ENCODE data around the gene CDK3.

CDK3 gene

GRCh38 chr17:76000016-76000754, 470 bp upstream of the CDK3 start:
- H2AFZ ChIP-seq (ENCODE audit: low read length): no peak overlapping the region
- no peak overlapping the region for H3K27ac ChIP-seq (ENCODE audit: low read length)
- no peak overlapping the region for H3K9ac ChIP-seq (ENCODE audit: low read length)

GRCh38 chr17:76002100-76002499, 1.4 kb downstream of the CDK3 start:
- no peaks in the 10 kb centered on the region for H3K79me2 ChIP-seq (ENCODE audit: low read length)
- no peaks in the 10 kb centered on the region for H3F3A ChIP-seq (ENCODE audit: insufficient read depth, low read length)
- H3K4me3 ChIP-seq (ENCODE audit: low read length): no peak overlapping the region
- H3K9me2 ChIP-seq (replicated peaks; ENCODE audit: insufficient read depth, low read length): no peaks in the 10 kb centered on the region
- no peaks in the 10 kb centered on the region for H3K36me3 ChIP-seq (replicated peaks; ENCODE audit: insufficient read depth, low read length)
- no peak for DNase-seq
- no peak overlapping the region for H3K9ac ChIP-seq (ENCODE audit: low read length)
- no peak for TF ChIP-seq EZH2 (optimal IDR thresholded peaks at IDR 0.05; ENCODE audit: low read depth, low read length)
- H3K4me1 ChIP-seq (ENCODE audit: low read length): no peaks in the 10 kb centered on the region
- no peak overlapping the region for H2AFZ ChIP-seq (ENCODE audit: low read length)
- no peaks in the 10 kb centered on the region for H3K27me3 ChIP-seq (replicated peaks; ENCODE audit: insufficient read depth, low read length)
- H4K20me1 ChIP-seq (ENCODE audit: insufficient read depth, low read length): no peaks in the 10 kb centered on the region
- H3K27ac ChIP-seq (ENCODE audit: low read length): no peak overlapping the region
- H3K9me3 ChIP-seq (replicated peaks; ENCODE audit: insufficient read depth, low read length): no peaks in the 10 kb centered on the region
- no peak overlapping the region for H3K4me2 ChIP-seq (ENCODE audit: low read depth, low read length)

More at GRCh38 chr17:76000016-76000754, 470 bp upstream of the CDK3 start:
- no peaks in the 10 kb centered on the region for H4K20me1 ChIP-seq (ENCODE audit: insufficient read depth, low read length)
- H3K9me3 ChIP-seq (replicated peaks; ENCODE audit: insufficient read depth, low read length): no peaks in the 10 kb centered on the region
- no peaks in the 10 kb centered on the region for H3K4me1 ChIP-seq (ENCODE audit: low read length)
- no peaks in the 10 kb centered on the region for H3K79me2 ChIP-seq (ENCODE audit: low read length)
- no peaks in the 10 kb centered on the region for H3K9me2 ChIP-seq (replicated peaks; ENCODE audit: insufficient read depth, low read length)
- peak; percentile 58 for DNase-seq
- H3K27me3 ChIP-seq (replicated peaks; ENCODE audit: insufficient read depth, low read length): no peaks in the 10 kb centered on the region
- no peak overlapping the region for H3K4me2 ChIP-seq (ENCODE audit: low read depth, low read length)
- TF ChIP-seq CTCF (IDR thresholded peaks at IDR 0.05; ENCODE audit: low read length): peak; percentile 75
- TF ChIP-seq EZH2phosphoT487 (IDR thresholded peaks at IDR 0.05; ENCODE audit: low read length): no peak
- TF ChIP-seq EZH2 (optimal IDR thresholded peaks at IDR 0.05; ENCODE audit: low read depth, low read length): no peak
- no peaks in the 10 kb centered on the region for H3F3A ChIP-seq (ENCODE audit: insufficient read depth, low read length)
- no peaks in the 10 kb centered on the region for H3K36me3 ChIP-seq (replicated peaks; ENCODE audit: insufficient read depth, low read length)
- no peak overlapping the region for H3K4me3 ChIP-seq (ENCODE audit: low read length)

- H3K36me3 ChIP-seq (replicated peaks; ENCODE audit: insufficient read depth, low read length): no peaks in the 10 kb centered on the region
- no peak overlapping the region for H3K4me2 ChIP-seq (ENCODE audit: low read depth, low read length)
- peaks cover 6% of the 10 kb centered on the region for H3K27me3 ChIP-seq (replicated peaks; ENCODE audit: insufficient read depth, low read length)
- H3K27ac ChIP-seq (ENCODE audit: low read length): no peak overlapping the region
- no peaks in the 10 kb centered on the region for H3F3A ChIP-seq (ENCODE audit: insufficient read depth, low read length)
- H3K4me3 ChIP-seq (ENCODE audit: low read length): no peak overlapping the region
- H3K9me3 ChIP-seq (replicated peaks; ENCODE audit: insufficient read depth, low read length): no peaks in the 10 kb centered on the region
- H3K79me2 ChIP-seq (ENCODE audit: low read length): no peaks in the 10 kb centered on the region
- no peaks in the 10 kb centered on the region for H4K20me1 ChIP-seq (ENCODE audit: insufficient read depth, low read length)
- no peaks in the 10 kb centered on the region for H3K9me2 ChIP-seq (replicated peaks; ENCODE audit: insufficient read depth, low read length)
- H3K4me1 ChIP-seq (ENCODE audit: low read length): no peaks in the 10 kb centered on the region
- no peak overlapping the region for H3K9ac ChIP-seq (ENCODE audit: low read length)
- TF ChIP-seq CTCF (IDR thresholded peaks at IDR 0.05; ENCODE audit: low read length): no peak
- TF ChIP-seq EZH2 (optimal IDR thresholded peaks at IDR 0.05; ENCODE audit: low read depth, low read length): no peak
- no peak for TF ChIP-seq EZH2phosphoT487 (IDR thresholded peaks at IDR 0.05; ENCODE audit: low read length)
- H2AFZ ChIP-seq (ENCODE audit: low read length): no peak overlapping the region
- no peak for DNase-seq
Measured at GRCh38 chr17:76003915-76004314, 3.3 kb downstream of the CDK3 start.

- Histone ChIP-seq H3K9ac (ENCODE audit: low read length) (no peak overlapping the region), H3K27ac (ENCODE audit: low read length) (no peak overlapping the region)
- TF ChIP-seq CTCF (IDR thresholded peaks at IDR 0.05; ENCODE audit: low read length) (no peak), EZH2 (optimal IDR thresholded peaks at IDR 0.05; ENCODE audit: low read depth, low read length) (no peak), EZH2phosphoT487 (IDR thresholded peaks at IDR 0.05; ENCODE audit: low read length) (no peak)
Measured at GRCh38 chr17:76004750-76005262, 4.2 kb downstream of the CDK3 start.

More at GRCh38 chr17:76004750-76005262, 4.2 kb downstream of the CDK3 start:
- no peak overlapping the region for H2AFZ ChIP-seq (ENCODE audit: low read length)
- no peaks in the 10 kb centered on the region for H3K4me1 ChIP-seq (ENCODE audit: low read length)
- DNase-seq: no peak
- H3K36me3 ChIP-seq (replicated peaks; ENCODE audit: insufficient read depth, low read length): no peaks in the 10 kb centered on the region
- no peaks in the 10 kb centered on the region for H3F3A ChIP-seq (ENCODE audit: insufficient read depth, low read length)
- no peaks in the 10 kb centered on the region for H3K9me2 ChIP-seq (replicated peaks; ENCODE audit: insufficient read depth, low read length)
- H3K4me3 ChIP-seq (ENCODE audit: low read length): no peak overlapping the region
- H4K20me1 ChIP-seq (ENCODE audit: insufficient read depth, low read length): no peaks in the 10 kb centered on the region
- H3K79me2 ChIP-seq (ENCODE audit: low read length): no peaks in the 10 kb centered on the region
- H3K4me2 ChIP-seq (ENCODE audit: low read depth, low read length): no peak overlapping the region
- peaks cover 14% of the 10 kb centered on the region for H3K27me3 ChIP-seq (replicated peaks; ENCODE audit: insufficient read depth, low read length)
- no peaks in the 10 kb centered on the region for H3K9me3 ChIP-seq (replicated peaks; ENCODE audit: insufficient read depth, low read length)

Data from MM.1S (cell line).